Astrocyte (in vitro differentiated cells and primary cell): ENCODE data around the gene SLC6A19.

ENCODE experiments used
- CTCF ChIP-seq: IDR thresholded peaks from 2 replicates; pipeline ENCODE4 v1.5.1; 2011; ENCODE audit warnings: low read depth, mild to moderate bottlenecking, inconsistent platforms, low read length, moderate library complexity; ENCODE audit not compliant: insufficient read depth
- EZH2 ChIP-seq: IDR thresholded peaks from 2 replicates; pipeline ENCODE4 v1.6.1; 2012; ENCODE audit warnings: mild to moderate bottlenecking, low read length, inconsistent platforms; ENCODE audit not compliant: insufficient read depth

GRCh38 chr5:1210832-1211251 lies 9.4 kb downstream of the SLC6A19 start:
- no peak for TF ChIP-seq CTCF
- no peak for TF ChIP-seq EZH2
